Measurements from ENCODE around the gene PTPRN2.

GRCh38 chr7:157662110-157662791 lies 925.4 kb downstream of the PTPRN2 start:
- TF ChIP-seq KDM3A (CRISPR knock-in tag; IDR thresholded peaks at IDR 0.05; ENCODE audit: low read depth) = no peak
- TF ChIP-seq POLR2A (IDR thresholded peaks at IDR 0.05; ENCODE audit: insufficient read depth in 1 of 2, low read depth in 2 of 2, low read length in 2 of 2) = no peak
- TF ChIP-seq ZNF10 (CRISPR knock-in tag; IDR thresholded peaks at IDR 0.05; ENCODE audit: borderline replicate concordance, low read depth) = no peak
- TF ChIP-seq IRF9 (CRISPR knock-in tag; IDR thresholded peaks at IDR 0.05; ENCODE audit: borderline replicate concordance) = no peak
